ENCODE results near the gene OR5AU1. TPM values are rescaled to one million over a fixed set of nuclear protein-coding genes. Genes with fewer than 3 reads are reported as not detected.

The OR5AU1 gene
- total RNA-seq, 1 donor from 2014 or later = not detected

GRCh38 chr14:21121122-21121521, 34.7 kb downstream of the OR5AU1 start:
- Mint-ChIP-seq H3K36me3 (no peaks in the 10 kb centered on the region), H3K27me3 (ENCODE audit: insufficient read depth, low read depth) (no peaks in the 10 kb centered on the region), H3K9me3 (peaks cover 2% of the 10 kb centered on the region), H3K4me1 (no peaks in the 10 kb centered on the region), H3K4me3 (no peak overlapping the region), H3K27ac (no peak overlapping the region)
- no peak for DNase-seq (ENCODE audit: low spot score)
- Histone ChIP-seq H3K4me1 (no peaks in the 10 kb centered on the region), H3K36me3 (no peaks in the 10 kb centered on the region), H3K4me3 (no peak overlapping the region), H3K27ac (no peak overlapping the region), H3K9ac (no peak overlapping the region), H3K4me2 (no peak overlapping the region), H3K79me2 (ENCODE audit: low read depth) (no peaks in the 10 kb centered on the region), H3K27me3 (no peaks in the 10 kb centered on the region), H4K20me1 (ENCODE audit: low read depth) (no peaks in the 10 kb centered on the region), H2AFZ (replicated peaks) (no peak overlapping the region), H3F3A (ENCODE audit: low read depth) (no peaks in the 10 kb centered on the region), H3K9me3 (ENCODE audit: low read depth) (no peaks in the 10 kb centered on the region)
- no peak for TF ChIP-seq EZH2phosphoT487 (IDR thresholded peaks at IDR 0.05)
- TF ChIP-seq, protein P1, sequence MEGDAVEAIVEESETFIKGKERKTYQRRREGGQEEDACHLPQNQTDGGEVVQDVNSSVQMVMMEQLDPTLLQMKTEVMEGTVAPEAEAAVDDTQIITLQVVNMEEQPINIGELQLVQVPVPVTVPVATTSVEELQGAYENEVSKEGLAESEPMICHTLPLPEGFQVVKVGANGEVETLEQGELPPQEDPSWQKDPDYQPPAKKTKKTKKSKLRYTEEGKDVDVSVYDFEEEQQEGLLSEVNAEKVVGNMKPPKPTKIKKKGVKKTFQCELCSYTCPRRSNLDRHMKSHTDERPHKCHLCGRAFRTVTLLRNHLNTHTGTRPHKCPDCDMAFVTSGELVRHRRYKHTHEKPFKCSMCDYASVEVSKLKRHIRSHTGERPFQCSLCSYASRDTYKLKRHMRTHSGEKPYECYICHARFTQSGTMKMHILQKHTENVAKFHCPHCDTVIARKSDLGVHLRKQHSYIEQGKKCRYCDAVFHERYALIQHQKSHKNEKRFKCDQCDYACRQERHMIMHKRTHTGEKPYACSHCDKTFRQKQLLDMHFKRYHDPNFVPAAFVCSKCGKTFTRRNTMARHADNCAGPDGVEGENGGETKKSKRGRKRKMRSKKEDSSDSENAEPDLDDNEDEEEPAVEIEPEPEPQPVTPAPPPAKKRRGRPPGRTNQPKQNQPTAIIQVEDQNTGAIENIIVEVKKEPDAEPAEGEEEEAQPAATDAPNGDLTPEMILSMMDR (IDR thresholded peaks at IDR 0.05) = no peak
- no peak for TF ChIP-seq EZH2 (IDR thresholded peaks at IDR 0.05)

DNA sequence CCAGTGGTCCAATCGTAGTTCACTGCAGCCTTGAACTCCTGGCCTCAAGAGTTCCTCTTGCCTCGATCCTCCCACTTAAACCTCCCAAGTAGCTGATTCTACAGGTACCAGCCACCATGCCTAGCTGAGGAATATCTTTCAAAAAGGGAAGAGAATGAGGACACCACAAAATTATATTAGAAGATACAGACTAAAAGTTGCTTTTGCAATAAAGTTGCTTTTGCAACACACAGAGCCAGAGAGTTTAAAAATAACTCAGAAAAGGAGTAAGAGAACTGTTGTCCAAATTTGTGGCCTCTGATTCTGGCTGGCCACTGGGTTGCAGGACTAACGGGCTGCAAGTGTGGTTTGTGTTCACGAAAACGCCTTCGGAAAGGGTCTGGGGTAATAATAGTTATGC, 35.2 kb downstream of the OR5AU1 start:
- no peaks in the 10 kb centered on the region for H3K36me3 ChIP-seq
- DNase-seq (ENCODE audit: low spot score) = no peak
- no peak overlapping the region for H3K27ac ChIP-seq
- no peak overlapping the region for H3K4me2 ChIP-seq
- no peak overlapping the region for H3K9ac ChIP-seq
- no peaks in the 10 kb centered on the region for H4K20me1 ChIP-seq (ENCODE audit: low read depth)
- no peak overlapping the region for H3K4me3 ChIP-seq
- H3K27me3 ChIP-seq = no peaks in the 10 kb centered on the region
- H2AFZ ChIP-seq (replicated peaks) = no peak overlapping the region
- Mint-ChIP-seq H3K4me1 (no peaks in the 10 kb centered on the region), H3K9me3 (peaks cover 2% of the 10 kb centered on the region), H3K36me3 (no peaks in the 10 kb centered on the region), H3K27ac (no peak overlapping the region), H3K27me3 (ENCODE audit: insufficient read depth, low read depth) (no peaks in the 10 kb centered on the region), H3K4me3 (no peak overlapping the region)
- no peaks in the 10 kb centered on the region for H3K9me3 ChIP-seq (ENCODE audit: low read depth)
- TF ChIP-seq EZH2phosphoT487 (IDR thresholded peaks at IDR 0.05) (no peak), EZH2 (IDR thresholded peaks at IDR 0.05) (no peak)
- TF ChIP-seq, protein P1 (IDR thresholded peaks at IDR 0.05) = no peak
- H3F3A ChIP-seq (ENCODE audit: low read depth) = no peaks in the 10 kb centered on the region
- no peaks in the 10 kb centered on the region for H3K4me1 ChIP-seq
- no peaks in the 10 kb centered on the region for H3K79me2 ChIP-seq (ENCODE audit: low read depth)

DNA sequence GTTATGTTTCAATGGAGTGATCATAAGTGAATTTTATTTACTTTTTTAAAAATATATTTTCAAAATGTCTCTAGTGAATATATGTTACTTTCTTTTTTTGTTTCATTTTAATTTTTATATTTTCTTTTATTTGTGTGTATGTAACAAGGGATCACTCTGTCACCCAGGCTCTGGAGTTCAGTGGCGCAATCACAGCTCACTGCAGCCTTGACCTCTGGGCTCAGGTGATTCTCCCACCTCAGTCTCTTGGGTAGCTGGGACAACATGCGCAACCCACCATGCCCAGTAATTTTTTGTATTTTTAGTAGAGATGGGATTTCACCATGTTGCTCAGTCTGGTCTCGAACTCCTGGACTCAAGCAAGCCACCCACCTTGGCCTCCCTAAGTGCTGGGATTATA, 36.9 kb downstream of the OR5AU1 start:
- H3K27me3 ChIP-seq = no peaks in the 10 kb centered on the region
- no peaks in the 10 kb centered on the region for H3K9me3 Mint-ChIP-seq
- H3K27ac ChIP-seq = no peak overlapping the region
- H3F3A ChIP-seq (ENCODE audit: low read depth) = no peaks in the 10 kb centered on the region
- no peaks in the 10 kb centered on the region for H3K36me3 Mint-ChIP-seq
- H3K36me3 ChIP-seq = no peaks in the 10 kb centered on the region
- H3K9ac ChIP-seq = no peak overlapping the region
- H3K4me3 ChIP-seq = no peak overlapping the region
- H3K4me1 ChIP-seq = no peaks in the 10 kb centered on the region
- H3K9me3 ChIP-seq (ENCODE audit: low read depth) = no peaks in the 10 kb centered on the region
- H3K27me3 Mint-ChIP-seq (ENCODE audit: insufficient read depth, low read depth) = peaks cover 2% of the 10 kb centered on the region
- no peaks in the 10 kb centered on the region for H3K4me1 Mint-ChIP-seq
- TF ChIP-seq, protein P1 (IDR thresholded peaks at IDR 0.05) = no peak
- TF ChIP-seq EZH2phosphoT487 (IDR thresholded peaks at IDR 0.05) (no peak), EZH2 (IDR thresholded peaks at IDR 0.05) (no peak)
- no peak overlapping the region for H3K4me3 Mint-ChIP-seq
- no peak overlapping the region for H3K4me2 ChIP-seq
- H3K79me2 ChIP-seq (ENCODE audit: low read depth) = no peaks in the 10 kb centered on the region
- no peak for DNase-seq (ENCODE audit: low spot score)
- no peak overlapping the region for H2AFZ ChIP-seq (replicated peaks)
- H3K27ac Mint-ChIP-seq = no peak overlapping the region
- no peaks in the 10 kb centered on the region for H4K20me1 ChIP-seq (ENCODE audit: low read depth)

Measured in neural progenitor cell (in vitro differentiated cells).